ENCODE data around the gene ESYT1. TPM values are rescaled to one million over a fixed set of nuclear protein-coding genes. Genes with fewer than 3 reads are reported as not detected.

The ESYT1 gene
- total RNA-seq, 2 donors from 2014 or later: 25.4 to 74.0 TPM

- TF ChIP-seq CTCF (IDR thresholded peaks at IDR 0.05): no peak
These were observed 22.5 kb upstream of the ESYT1 start for GRCh38 chr12:56105609-56105902.

GRCh38 chr12:56107242-56107641 lies 20.8 kb upstream of the ESYT1 start:
- H3K4me1 ChIP-seq: peaks cover 0 to 24% of the 10 kb centered on the region in 2 donors
- H3K27ac ChIP-seq: no peak overlapping the region
- DNase-seq (ENCODE audit: low spot score): no peak
- H3K4me3 ChIP-seq: no peak overlapping the region
- H3K36me3 ChIP-seq: peaks cover 55% of the 10 kb centered on the region
- H3K9me3 ChIP-seq: no peaks in the 10 kb centered on the region
- TF ChIP-seq CTCF (IDR thresholded peaks at IDR 0.05): no peak
- no peaks in the 10 kb centered on the region for H3K27me3 ChIP-seq

More at GRCh38 chr12:56105609-56105902, 22.5 kb upstream of the ESYT1 start:
- Histone ChIP-seq H3K9me3 (no peaks in the 10 kb centered on the region), H3K36me3 (peaks cover 38% of the 10 kb centered on the region), H3K4me3 (peak overlapping the region; percentile 64 to 78), H3K27ac (no peak overlapping the region), H3K4me1 (peaks cover 0 to 24% of the 10 kb centered on the region in 2 donors), H3K27me3 (no peaks in the 10 kb centered on the region)
- no peak for DNase-seq (ENCODE audit: low spot score)

GRCh38 chr12:56110571-56110970 lies 17.5 kb upstream of the ESYT1 start:
- no peak overlapping the region for H3K4me3 ChIP-seq
- no peaks in the 10 kb centered on the region for H3K27me3 ChIP-seq
- no peaks in the 10 kb centered on the region for H3K9me3 ChIP-seq
- no peak for TF ChIP-seq CTCF (IDR thresholded peaks at IDR 0.05)
- peaks cover 70% of the 10 kb centered on the region for H3K36me3 ChIP-seq
- peaks cover 0 to 13% of the 10 kb centered on the region in 2 donors for H3K4me1 ChIP-seq
- no peak for DNase-seq (ENCODE audit: low spot score)
- H3K27ac ChIP-seq: no peak overlapping the region

- Histone ChIP-seq H3K27me3 (no peaks in the 10 kb centered on the region), H3K36me3 (peaks cover 46% of the 10 kb centered on the region), H3K4me3 (no peak overlapping the region), H3K4me1 (peaks cover 0 to 16% of the 10 kb centered on the region in 2 donors), H3K9me3 (no peaks in the 10 kb centered on the region), H3K27ac (no peak overlapping the region)
- TF ChIP-seq CTCF (IDR thresholded peaks at IDR 0.05): no peak
- DNase-seq (ENCODE audit: low spot score): no peak
These were observed 14.0 kb upstream of the ESYT1 start for GRCh38 chr12:56114084-56114483.

- Histone ChIP-seq H3K4me3 (peak overlapping the region; percentile 71 to 76), H3K4me1 (peaks cover 0 to 29% of the 10 kb centered on the region in 2 donors), H3K9me3 (no peaks in the 10 kb centered on the region), H3K27ac (peak overlapping the region; percentile 94 to 95), H3K27me3 (no peaks in the 10 kb centered on the region), H3K36me3 (peaks cover 34% of the 10 kb centered on the region)
- TF ChIP-seq CTCF (IDR thresholded peaks at IDR 0.05): no peak
- DNase-seq (ENCODE audit: low spot score): no peak
These were observed 12.7 kb upstream of the ESYT1 start for GRCh38 chr12:56115329-56115728.

Data from right atrium auricular region (tissue), 2 donors.